Colonic mucosa (tissue), 4 donors: ENCODE results near the gene CDH4. TPM values are rescaled to one million over a fixed set of nuclear protein-coding genes. Genes with fewer than 3 reads are reported as not detected.

Experiments used
- DNase-seq: peaks from one replicate; pipeline ENCODE4 v3.0.0-alpha.2; 2020
- H3K27ac ChIP-seq: fragments of 200-600 bp; one replicate; pipeline ENCODE4 v1.8.0; 2021
- H3K27me3 ChIP-seq: fragments of 200-600 bp; one replicate; pipeline ENCODE4 v1.8.0; 2021
- H3K36me3 ChIP-seq: fragments of 200-600 bp; one replicate; pipeline ENCODE4 v1.8.0; 2021
- H3K4me1 ChIP-seq: fragments of 200-600 bp; one replicate; pipeline ENCODE4 v1.8.0; 2021; ENCODE audit warnings: mild to moderate bottlenecking
- H3K4me3 ChIP-seq: fragments of 200-600 bp; one replicate; pipeline ENCODE4 v1.8.0; 2021
- H3K9ac ChIP-seq, 2 donors: one replicate each; pipeline ENCODE4 v1.7.0; 2013; ENCODE audit warnings: control low read depth in 2 of 2, low read depth in 2 of 2, low read length in 2 of 2
- H3K9me3 ChIP-seq: fragments of 200-600 bp; one replicate; pipeline ENCODE4 v1.8.0; 2021
- intact Hi-C: fragments of 100-400 bp; cut with DNase I; formaldehyde crosslinking; loops from one replicate; pipeline ENCODE4 v1.14.1; 2022
- total RNA-seq, 2 donors: library from RNA; stranded (reverse); fragmentation: NEBNext Ultra II Directional in 1 of 2; extraction: Animal tissue kit (Norgen Biotek cat#: 25700) in 1 of 2; gene quantifications; one replicate each; pipeline ENCODE4 v1.2.1, GENCODE V29; 2021
- TF ChIP-seq, protein P1 (sequence below): fragments of 200-600 bp; IDR thresholded peaks from one replicate; pipeline ENCODE4 v1.8.0; 2022; ENCODE audit warnings: antibody characterized with exemption, mild to moderate bottlenecking
- donor health status: healthy.
- donor health status: DM: no; HTN: no; CAD: no.
- donor health status: DM: no; HTN: no; CAD: no.

Gene CDH4
- total RNA-seq, 2 donors from 2014 or later: 0.08 TPM; not detected in 1

DNA sequence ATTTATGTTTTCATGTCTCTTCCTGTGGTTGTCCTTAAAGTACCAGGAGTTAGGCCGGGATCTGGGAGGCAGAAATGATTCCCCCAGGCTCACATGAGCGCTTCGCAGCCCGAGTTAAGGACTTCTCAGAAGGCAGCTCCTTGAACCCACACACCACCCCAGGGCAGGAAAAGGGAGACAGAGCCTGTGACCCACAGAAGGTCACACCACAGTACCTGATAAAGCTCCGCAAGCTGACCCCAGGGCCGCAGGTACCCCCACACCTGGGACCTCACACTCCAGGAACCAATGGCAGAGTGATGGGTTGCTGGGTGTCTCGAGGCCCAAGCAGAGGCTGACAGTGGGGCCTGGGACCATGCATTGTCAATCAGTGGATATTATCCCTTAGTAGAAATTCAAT lies 207.6 kb downstream of the CDH4 start:
- intact Hi-C loops: no loop called here
- Histone ChIP-seq H3K27me3 (no peaks in the 10 kb centered on the region), H3K9me3 (no peaks in the 10 kb centered on the region), H3K4me3 (no peak overlapping the region), H3K36me3 (no peaks in the 10 kb centered on the region), H3K9ac (no peak overlapping the region), H3K27ac (no peak overlapping the region), H3K4me1 (no peaks in the 10 kb centered on the region)
- TF ChIP-seq, protein P1, sequence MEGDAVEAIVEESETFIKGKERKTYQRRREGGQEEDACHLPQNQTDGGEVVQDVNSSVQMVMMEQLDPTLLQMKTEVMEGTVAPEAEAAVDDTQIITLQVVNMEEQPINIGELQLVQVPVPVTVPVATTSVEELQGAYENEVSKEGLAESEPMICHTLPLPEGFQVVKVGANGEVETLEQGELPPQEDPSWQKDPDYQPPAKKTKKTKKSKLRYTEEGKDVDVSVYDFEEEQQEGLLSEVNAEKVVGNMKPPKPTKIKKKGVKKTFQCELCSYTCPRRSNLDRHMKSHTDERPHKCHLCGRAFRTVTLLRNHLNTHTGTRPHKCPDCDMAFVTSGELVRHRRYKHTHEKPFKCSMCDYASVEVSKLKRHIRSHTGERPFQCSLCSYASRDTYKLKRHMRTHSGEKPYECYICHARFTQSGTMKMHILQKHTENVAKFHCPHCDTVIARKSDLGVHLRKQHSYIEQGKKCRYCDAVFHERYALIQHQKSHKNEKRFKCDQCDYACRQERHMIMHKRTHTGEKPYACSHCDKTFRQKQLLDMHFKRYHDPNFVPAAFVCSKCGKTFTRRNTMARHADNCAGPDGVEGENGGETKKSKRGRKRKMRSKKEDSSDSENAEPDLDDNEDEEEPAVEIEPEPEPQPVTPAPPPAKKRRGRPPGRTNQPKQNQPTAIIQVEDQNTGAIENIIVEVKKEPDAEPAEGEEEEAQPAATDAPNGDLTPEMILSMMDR: no peak
- DNase-seq: no peak

DNA sequence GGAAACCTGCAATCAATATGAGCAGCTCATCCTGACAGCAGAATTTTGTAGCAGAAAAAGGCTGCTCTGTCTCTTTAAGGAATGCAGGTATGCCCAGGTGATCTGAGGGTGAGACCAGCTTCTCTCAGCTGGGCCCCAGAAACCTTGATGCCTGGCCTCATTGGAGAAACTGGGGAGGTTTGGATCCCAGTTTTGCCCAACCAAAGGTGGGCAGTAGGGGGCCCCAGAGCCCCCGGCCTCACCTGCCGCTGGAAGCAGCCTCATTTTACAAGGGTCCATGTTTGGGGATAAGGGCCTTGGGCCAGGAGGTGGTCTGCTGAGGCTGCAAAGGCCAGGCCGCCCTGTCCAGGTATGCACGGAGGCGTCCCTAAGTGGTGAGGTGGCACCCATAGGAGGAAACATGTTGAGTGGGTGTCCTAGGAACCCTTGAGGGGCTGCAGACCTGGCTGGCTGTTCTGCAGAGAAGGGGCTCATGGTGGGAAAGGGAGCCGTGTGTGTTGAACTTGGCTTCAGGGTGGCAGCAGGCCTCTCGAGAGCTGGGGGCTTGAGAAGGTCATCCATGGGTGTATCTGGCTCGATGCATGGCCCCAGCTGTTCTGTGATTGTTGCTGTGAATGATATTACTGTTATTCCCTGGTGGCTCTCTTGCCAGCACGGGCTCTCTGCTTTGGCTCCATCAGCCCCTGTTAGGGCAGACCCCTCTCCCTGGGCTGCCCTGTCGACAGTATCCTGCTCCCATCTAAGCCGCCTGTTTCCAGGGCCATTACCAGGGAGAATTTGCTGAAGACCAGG lies 208.4 kb downstream of the CDH4 start:
- intact Hi-C loops: no loop called here
- no peaks in the 10 kb centered on the region for H3K4me1 ChIP-seq
- H3K27me3 ChIP-seq: no peaks in the 10 kb centered on the region
- no peak for DNase-seq
- TF ChIP-seq, protein P1: no peak
- H3K9me3 ChIP-seq: no peaks in the 10 kb centered on the region
- no peak overlapping the region for H3K9ac ChIP-seq
- H3K27ac ChIP-seq: no peak overlapping the region
- no peak overlapping the region for H3K4me3 ChIP-seq
- H3K36me3 ChIP-seq: no peaks in the 10 kb centered on the region

DNA sequence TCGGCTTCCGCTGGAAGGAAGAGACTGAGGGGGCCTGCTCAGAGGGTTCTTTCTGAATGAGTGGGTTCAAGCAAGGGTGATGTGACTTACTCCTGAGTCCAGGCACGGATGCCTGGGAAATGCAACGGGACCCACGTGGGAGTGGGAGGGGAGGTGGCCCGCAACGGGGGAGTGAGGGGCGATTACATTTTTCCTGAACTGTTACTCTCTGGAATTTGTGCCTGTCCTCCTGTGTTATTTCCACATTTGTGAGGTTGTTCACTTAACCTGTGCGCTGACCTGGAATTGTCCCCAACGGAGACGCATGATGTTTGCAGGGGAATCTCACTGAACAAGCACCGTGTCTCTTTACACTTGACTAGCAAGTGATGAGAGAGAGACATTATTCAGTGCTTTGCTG lies 209.4 kb downstream of the CDH4 start:
- Histone ChIP-seq H3K9ac (no peak overlapping the region), H3K9me3 (no peaks in the 10 kb centered on the region), H3K27ac (no peak overlapping the region), H3K4me3 (no peak overlapping the region), H3K36me3 (no peaks in the 10 kb centered on the region), H3K4me1 (no peaks in the 10 kb centered on the region), H3K27me3 (no peaks in the 10 kb centered on the region)
- no peak for DNase-seq
- TF ChIP-seq, protein P1: no peak
- intact Hi-C loops: no loop called here

DNA sequence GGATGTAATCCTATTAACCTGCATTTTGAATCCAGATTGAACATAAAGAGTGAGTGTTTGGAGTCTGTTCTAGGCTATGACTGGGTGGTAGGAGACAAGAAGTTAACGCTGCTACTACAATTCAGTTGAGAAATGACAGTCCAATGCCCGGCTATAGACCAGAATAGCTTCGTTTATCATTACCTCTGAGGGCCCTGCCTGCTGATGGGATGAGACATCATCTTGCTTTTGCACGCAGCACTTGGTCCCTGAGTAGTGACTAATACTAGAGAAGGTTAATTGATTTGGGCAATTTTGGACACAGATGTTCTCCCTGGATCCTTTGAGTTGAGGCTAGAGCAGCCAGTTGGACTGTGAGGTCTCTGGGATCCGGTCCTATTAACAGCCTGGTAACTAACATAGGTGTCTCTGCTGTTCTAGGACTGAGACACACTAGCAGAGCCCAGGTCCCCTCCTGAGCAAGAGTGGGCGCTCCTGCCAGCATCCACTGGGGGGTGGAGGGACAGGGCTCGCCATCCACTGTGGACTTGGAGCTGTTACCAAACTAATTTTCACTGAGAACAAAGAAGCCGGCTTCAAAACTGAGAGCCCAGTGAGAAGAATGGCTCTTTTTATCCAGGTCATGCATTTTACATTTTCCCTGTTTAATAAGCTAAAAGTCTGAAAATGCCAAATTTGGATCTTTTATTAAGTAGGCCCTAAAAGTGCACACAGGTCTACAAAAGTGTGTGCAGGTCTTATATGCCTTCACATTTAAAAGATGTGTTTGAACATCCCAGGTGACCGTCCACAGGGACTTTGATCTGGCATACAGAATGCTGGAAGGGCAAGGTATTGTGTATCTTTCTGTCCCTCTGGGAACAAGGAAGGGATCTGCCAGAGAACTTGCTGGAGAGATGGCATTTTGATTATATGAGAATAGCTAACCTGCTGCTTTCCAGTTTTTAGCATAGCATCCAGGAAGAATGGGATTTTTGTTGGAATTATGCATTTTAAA lies 212.5 kb downstream of the CDH4 start:
- H3K27ac ChIP-seq: no peak overlapping the region
- H3K36me3 ChIP-seq: no peaks in the 10 kb centered on the region
- H3K9me3 ChIP-seq: no peaks in the 10 kb centered on the region
- H3K27me3 ChIP-seq: no peaks in the 10 kb centered on the region
- no peak overlapping the region for H3K9ac ChIP-seq
- TF ChIP-seq, protein P1: no peak
- H3K4me1 ChIP-seq: no peaks in the 10 kb centered on the region
- intact Hi-C loops: no loop called here
- H3K4me3 ChIP-seq: no peak overlapping the region
- DNase-seq: no peak

DNA sequence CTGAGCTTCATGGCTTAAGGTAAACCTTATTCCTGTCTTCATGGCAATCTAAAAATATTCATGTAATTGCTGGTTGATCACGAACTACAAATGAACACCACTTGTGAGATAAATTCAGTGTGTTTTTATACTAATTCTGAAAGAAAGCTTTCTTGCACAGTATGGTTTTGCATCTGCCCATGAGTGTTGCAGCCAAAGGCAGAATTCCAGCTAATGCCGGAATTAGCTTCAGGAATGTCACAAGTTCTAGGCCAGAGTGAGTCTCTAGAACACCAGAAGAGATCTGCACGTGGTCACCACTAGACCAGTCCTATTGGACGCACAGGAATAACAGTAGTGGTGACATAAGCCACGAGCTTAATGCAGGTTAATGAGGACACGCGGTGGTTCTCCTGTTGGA lies 223.7 kb downstream of the CDH4 start:
- TF ChIP-seq, protein P1: no peak
- H3K4me1 ChIP-seq: no peaks in the 10 kb centered on the region
- intact Hi-C loops: no loop called here

More for the DNA sequence above, 223.7 kb downstream of the CDH4 start:
- no peak overlapping the region for H3K9ac ChIP-seq
- no peaks in the 10 kb centered on the region for H3K27me3 ChIP-seq
- no peak overlapping the region for H3K4me3 ChIP-seq
- no peak overlapping the region for H3K27ac ChIP-seq
- no peaks in the 10 kb centered on the region for H3K36me3 ChIP-seq
- no peak for DNase-seq
- no peaks in the 10 kb centered on the region for H3K9me3 ChIP-seq
